Measurements from ENCODE around the gene TNRC6C. TPM values are rescaled to one million over a fixed set of nuclear protein-coding genes. Genes with fewer than 3 reads are reported as not detected.

Gene TNRC6C
- total and polyA plus RNA-seq, 2 of the 13 experiments (the other 11 are each of a cell fraction or from before 2014, with no cell fraction given), result 0.66 to 4.9 TPM

- TF ChIP-seq PRDM4 (CRISPR knock-in tag; IDR thresholded peaks at IDR 0.05; ENCODE audit: borderline replicate concordance), result no peak
- TF ChIP-seq KDM4B (CRISPR knock-in tag; IDR thresholded peaks at IDR 0.05), result no peak
- TF ChIP-seq SIX1 (CRISPR knock-in tag; IDR thresholded peaks at IDR 0.05; ENCODE audit: borderline replicate concordance), result no peak
- peak; percentile 22; the same call in 1 of the 2 replicates for TF ChIP-seq SNAPC4 (CRISPR knock-in tag; IDR thresholded peaks at IDR 0.05)
- no peak for TF ChIP-seq AGO1 (IDR thresholded peaks at IDR 0.05; ENCODE audit: low read depth, low read length, poor library complexity, severe bottlenecking)
- 0 out of 2 replicates have a peak, but pooled peaks have one; percentile 28 for TF ChIP-seq ZSCAN31 (CRISPR knock-in tag; IDR thresholded peaks at IDR 0.05; ENCODE audit: low read depth)
- no peak for TF ChIP-seq FOXA1 (IDR thresholded peaks at IDR 0.05)
- no peak for TF ChIP-seq FOXA1 (CRISPR knock-in tag; IDR thresholded peaks at IDR 0.05)
- TF ChIP-seq ATM (IDR thresholded peaks at IDR 0.05; ENCODE audit: borderline replicate concordance), result no peak
- peak; percentile 78; the same call in 1 of the 2 replicates for TF ChIP-seq ZNF235 (CRISPR knock-in tag; IDR thresholded peaks at IDR 0.05; ENCODE audit: borderline replicate concordance)
- no peak for TF ChIP-seq NONO (IDR thresholded peaks at IDR 0.05)
- no peak for TF ChIP-seq NONO (CRISPR knock-in tag; conservative IDR thresholded peaks at IDR 0.05)
- peak; percentile 83; the same call in 1 of the 2 replicates for TF ChIP-seq ZNF501 (CRISPR knock-in tag; IDR thresholded peaks at IDR 0.05)
- TF ChIP-seq MYC (CRISPR knock-in tag; IDR thresholded peaks at IDR 0.05; ENCODE audit: borderline replicate concordance), result peak; percentile 40; the same call in 1 of the 2 replicates
- TF ChIP-seq, protein P1, sequence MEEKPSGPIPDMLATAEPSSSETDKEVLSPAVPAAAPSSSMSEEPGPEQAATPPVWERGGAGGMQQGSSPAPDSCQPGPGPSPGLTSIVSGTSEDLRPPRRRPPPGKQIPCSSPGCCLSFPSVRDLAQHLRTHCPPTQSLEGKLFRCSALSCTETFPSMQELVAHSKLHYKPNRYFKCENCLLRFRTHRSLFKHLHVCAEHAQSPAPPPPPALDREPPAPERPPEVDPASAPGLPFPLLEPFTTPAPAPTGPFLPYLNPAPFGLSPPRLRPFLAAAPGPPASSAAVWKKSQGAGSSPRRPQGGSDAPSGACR (CRISPR knock-in tag; IDR thresholded peaks at IDR 0.05), result peak; percentile 79; the same call in 1 of the 2 replicates
- TF ChIP-seq TEAD2 (CRISPR knock-in tag; IDR thresholded peaks at IDR 0.05), result no peak
- TF ChIP-seq ATF7-NPFF (CRISPR knock-in tag; IDR thresholded peaks at IDR 0.05; ENCODE audit: low read depth), result 0 out of 2 replicates have a peak, but pooled peaks have one; percentile 43
- no peak for TF ChIP-seq IRF1 (CRISPR knock-in tag; IDR thresholded peaks at IDR 0.05; ENCODE audit: low read depth)
- no peak for TF ChIP-seq ZNF660 (CRISPR knock-in tag; IDR thresholded peaks at IDR 0.05; ENCODE audit: borderline replicate concordance, low read depth)
- peak; percentile 58; the same call in 1 of the 2 replicates for TF ChIP-seq ZFY (CRISPR knock-in tag; IDR thresholded peaks at IDR 0.05)
Measured at GRCh38 chr17:78140169-78141051, 181.9 kb downstream of the TNRC6C start (continued).
